Measurements from ENCODE around the gene ATG7.
"Not testable (repeated sequence)": the region's sequence is repeated elsewhere in the genome, so short reads cannot be mapped to it uniquely, and the experiment has no call there.

ATG7 gene

DNA sequence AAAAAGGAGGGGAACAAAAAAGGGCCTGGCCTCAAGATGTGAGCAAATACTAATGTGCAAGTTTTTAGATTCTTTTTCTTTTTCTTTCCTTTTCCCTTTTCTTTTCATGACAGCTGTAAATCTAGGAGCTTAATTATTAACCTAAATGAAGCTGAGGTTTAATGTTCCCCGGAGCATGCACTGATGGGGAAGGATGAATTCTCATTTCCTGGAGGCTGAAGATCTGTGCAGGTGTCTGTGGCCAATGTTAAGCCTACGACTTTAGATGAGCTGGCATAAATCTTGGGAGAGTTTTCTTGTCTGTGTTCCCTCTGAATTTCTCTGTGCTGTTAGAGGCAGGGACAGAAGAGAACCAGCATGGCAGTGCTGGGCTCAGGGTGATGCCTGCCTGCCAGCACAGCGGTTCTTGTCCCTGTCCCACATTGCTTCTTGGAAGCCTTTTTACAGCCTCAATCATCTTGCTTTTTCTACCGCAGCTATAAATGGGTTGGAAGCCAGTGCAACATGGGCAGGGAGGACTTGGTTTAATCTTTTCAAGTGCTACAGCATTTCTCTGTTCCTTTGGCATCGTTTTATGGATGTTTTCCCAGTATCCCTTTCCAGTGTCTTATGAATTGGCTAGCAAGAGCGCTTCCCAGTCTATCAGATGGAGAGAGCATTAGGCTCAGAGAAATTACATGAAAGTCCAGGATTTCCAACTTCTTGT lies 119.1 kb downstream of the ATG7 start:
- DNase-seq, result no peak

- no peak for DNase-seq
These were observed 120.0 kb downstream of the ATG7 start for GRCh38 chr3:11392014-11392859.

GRCh38 chr3:11392860-11393114 lies 120.6 kb downstream of the ATG7 start:
- no peak for DNase-seq

DNA sequence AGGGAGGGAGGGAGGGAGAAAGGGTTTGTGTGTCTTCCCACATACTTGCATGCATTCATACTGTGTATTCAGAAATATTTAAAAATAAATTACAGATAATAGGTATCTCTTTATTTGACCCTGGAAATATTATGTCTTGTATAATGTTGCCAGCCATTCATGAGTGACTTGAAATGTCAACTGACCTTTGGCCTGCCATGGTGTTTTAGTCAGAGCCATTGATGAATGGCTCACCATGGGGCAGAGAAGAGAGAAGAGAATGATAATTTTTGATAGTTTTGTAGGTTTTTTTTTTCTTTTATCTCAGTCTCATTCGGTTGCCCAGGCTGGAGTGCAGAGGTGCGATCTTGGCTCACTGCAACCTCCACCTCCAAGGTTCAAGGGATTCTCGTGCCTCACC lies 121.2 kb downstream of the ATG7 start:
- no peak for DNase-seq

DNA sequence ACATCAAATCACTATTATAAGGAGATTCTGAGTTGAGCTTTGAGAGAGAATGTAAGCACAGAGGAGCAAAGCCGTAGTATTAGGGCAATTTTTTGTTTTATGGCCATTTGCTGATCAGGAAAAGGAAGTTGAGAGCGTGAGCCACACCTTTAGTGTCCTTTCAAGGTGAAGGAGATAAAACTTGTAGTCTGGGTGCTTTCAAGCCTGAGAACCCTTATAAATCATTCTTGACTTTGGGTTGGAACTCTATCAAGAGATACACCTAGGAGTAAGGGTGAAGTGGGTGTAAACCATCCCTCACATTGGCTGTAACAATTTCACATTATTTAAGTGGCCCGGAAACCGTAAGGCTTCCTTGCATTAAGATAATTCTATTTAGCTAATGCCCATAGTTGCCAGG lies 122.2 kb downstream of the ATG7 start:
- no peak for DNase-seq

DNA sequence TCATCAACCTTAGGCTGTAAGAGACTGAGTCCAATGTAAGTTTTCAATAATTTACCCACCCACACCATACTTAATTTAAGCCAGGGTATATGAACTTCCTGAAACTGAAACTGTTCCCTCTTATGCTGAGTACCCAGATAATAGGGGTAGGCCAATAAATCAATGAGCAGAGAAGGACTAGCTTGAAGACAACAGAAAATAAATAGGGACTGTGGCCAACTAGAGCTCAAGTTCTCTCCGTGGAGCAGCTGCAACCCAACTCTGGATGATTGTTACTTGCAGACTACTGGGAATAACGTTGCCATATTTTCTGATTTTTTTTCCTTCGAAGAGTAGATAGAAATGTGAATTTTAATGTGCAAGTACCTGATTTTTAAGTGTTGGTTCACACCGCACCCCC lies 128.0 kb downstream of the ATG7 start:
- no peak for DNase-seq

DNA sequence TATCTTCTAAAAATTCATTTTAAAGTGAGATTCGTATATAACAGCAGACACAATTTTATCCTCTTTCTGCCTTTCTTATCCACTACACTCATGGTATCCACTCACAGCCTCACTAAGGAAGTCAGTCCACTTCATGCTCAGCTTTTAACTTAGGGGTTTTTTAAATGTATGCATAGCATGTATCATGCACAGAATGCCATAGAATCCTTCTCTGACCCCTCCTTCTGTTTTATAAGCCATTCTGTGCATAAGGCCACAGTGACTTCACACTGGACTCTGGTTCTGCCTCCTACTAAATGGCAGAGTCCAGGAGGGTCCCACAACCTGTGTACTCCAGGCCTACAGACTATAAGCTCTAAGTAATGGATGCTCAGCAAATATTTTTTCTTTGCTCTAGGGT lies 129.2 kb downstream of the ATG7 start:
- no peak for DNase-seq

DNA sequence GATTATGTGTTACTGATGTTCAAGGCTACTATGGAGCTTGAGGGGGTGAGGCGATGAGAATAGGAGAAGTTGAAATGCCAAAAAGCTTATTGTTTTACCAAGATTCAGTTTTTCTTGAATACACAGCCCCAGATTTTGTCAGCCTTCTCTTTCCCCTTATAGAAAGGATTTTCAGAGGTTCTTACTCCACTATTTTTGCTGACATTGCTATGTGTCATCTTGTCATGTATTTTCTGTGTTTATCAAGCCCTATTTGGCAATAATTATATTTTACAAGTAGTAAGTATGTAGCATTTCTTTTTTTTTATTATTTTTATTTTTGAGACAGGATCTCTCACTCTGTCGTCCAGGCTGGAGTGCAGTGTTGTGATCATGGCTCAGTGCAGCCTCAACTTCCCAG lies 133.1 kb downstream of the ATG7 start:
- no peak for DNase-seq

DNA sequence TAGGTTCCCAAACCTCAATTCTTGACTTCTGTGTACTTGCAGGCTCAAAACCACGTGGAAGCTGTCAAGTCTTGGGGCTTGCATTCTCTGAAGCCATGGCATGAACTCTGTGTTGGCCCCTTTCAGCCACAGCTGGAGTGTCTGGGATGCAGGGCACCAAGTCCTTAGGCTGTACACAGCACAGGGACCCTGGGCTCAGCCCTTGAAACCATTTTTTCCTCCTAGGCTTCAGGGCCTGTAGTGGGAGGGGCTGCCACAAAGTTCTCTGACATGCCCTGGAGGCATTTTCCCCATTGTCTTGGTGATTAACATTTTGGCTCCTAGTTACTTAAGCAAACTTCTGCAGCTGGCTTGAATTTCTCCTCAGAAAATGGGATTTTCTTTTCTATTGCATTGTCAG lies 135.4 kb downstream of the ATG7 start:
- no peak for DNase-seq

DNA sequence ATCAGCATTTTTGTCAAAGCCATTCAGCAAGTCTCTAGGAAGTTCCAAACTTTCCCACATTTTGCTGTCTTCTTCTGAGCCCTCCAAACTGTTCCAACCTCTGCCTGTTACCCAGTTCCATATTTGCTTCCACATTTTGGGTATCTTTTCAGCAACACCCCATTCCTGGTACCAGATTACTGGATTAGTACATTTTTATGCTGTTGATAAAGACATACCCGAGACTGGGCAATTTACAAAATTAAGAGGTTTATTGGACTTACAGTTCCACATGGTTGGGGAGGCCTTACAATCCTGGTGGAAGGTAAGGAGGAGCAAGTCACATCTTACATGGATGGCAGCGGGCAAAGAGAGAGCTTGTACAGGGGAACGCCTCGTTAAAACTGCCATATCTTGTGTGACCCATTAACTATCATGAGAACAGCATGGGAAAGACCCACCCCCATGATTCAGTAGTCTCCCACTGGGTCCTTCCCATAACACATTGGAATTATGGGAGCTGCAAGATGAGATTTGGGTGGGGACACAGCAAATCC lies 136.2 kb downstream of the ATG7 start:
- not testable (repeated sequence) for DNase-seq

- DNase-seq, result no peak
These were observed 138.4 kb downstream of the ATG7 start for GRCh38 chr3:11410564-11410963.

DNA sequence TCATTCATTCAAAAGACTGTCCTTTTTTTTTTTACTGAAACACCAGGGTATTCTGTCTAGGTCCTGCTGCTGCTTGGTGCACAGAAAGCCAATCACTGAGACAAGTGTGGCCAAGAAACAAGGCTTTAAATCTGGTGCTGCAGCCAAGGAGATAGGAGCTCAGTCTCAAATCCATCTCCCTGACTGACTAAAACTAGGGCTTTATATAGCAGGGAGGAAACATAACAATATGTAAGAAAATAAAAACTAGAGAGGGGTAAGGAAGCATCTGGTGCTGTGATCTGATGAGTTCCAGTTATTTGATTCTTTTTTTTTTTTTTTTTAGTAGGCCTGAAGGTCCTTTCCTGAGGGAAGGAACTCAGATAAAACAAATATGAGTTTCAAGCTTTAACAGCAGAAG lies 139.8 kb downstream of the ATG7 start:
- no peak for DNase-seq

DNA sequence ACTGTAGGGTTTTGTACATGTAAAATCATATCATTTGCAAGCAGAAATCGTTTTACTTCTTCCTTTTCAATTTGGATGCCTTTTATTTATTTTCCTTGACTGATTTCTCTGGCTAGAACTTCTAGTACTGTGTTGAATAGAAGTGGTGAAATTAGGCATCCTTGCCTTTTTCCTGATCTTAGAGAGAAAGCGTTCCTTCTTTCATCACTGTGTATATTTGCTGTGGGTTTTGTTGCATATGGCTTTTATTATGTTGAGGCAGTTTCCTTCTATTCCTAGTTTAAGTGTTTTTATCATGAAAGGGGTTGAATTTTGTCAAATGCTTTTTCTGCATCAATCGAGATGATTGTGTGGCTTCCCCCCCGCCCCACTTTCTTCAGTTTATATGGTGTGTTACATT lies 140.9 kb downstream of the ATG7 start:
- no peak for DNase-seq

DNA sequence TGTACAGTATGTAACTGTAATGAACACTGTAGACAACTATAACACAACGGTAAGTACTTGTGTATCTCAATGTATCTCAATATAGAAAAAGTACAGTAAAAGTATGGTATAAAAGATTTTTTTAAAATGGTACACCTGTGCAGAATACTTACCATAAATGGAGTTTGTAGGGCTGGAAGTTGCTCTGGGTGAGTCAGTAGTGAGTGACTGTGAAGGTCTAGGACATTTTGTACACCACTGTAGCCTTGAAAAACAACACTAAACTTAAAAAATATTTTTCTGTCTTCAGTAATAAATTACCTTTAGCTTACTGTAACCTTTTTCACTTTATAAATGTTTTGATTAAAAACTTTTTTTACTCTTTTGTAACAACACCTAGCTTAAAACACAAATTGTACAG lies 142.9 kb downstream of the ATG7 start:
- DNase-seq, result no peak

DNA sequence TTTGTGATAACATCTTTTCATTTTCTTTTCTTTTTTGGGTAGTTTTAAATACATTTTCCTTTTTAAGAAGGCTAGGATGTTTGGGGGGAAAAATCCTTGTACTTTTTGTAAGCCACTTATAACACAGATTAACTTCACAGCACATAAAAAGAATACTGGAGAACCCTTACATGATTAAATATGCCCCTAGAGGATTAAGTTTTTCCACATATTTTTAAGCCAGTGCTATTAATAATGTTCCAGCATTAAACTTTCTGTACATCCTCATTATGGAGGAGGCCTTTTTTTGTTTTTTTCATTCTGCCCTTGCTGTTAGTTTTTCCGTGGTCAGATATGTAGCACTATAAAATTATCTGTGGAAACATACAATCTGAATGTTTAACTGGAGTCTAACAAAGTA lies 147.9 kb downstream of the ATG7 start:
- DNase-seq, result no peak

GRCh38 chr3:11422291-11422690 lies 150.1 kb downstream of the ATG7 start:
- DNase-seq, result no peak

DNA sequence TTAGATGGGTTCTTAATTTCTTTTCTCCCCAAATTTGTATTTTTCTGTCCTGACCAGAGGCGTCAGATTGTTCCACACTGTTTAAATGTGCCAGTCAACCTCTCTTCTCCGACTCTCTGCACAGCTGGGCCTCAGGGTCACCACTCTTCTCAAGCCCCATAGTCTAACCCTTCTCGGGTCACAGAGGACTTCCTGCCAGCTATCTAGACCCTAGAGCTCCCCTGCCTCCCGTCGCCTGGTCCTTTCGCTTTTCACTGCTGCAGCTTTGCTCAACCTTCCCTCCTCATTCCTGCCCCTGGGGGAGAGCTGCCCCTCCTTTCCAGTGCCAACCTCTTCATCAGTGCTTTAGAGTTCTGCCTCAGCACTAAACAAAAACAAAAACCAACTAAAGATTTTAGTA lies 151.7 kb downstream of the ATG7 start:
- DNase-seq, result no peak

GRCh38 chr3:11424277-11424676 lies 152.1 kb downstream of the ATG7 start:
- no peak for DNase-seq

DNA sequence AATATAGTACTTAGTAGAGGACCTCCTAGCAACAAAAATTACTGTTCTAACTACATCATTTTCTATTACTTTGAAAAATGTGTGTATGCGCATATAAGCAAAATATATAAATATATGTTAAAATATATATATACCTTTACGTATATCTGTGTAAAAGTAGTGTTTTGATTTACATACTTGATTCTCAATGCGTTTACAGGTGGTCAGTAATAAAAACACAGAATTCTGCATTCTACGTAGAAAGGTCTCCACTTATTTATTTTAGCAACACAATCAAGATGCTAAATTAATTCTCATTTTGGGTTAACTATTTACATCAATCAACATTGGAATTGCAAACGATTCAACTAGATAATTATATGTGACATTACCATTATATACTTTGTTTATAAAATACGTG lies 158.0 kb downstream of the ATG7 start:
- no peak for DNase-seq

- no peak for DNase-seq
These were observed 158.4 kb downstream of the ATG7 start for GRCh38 chr3:11430624-11431023.

GRCh38 chr3:11431319-11431718 lies 159.1 kb downstream of the ATG7 start:
- no peak for DNase-seq

DNA sequence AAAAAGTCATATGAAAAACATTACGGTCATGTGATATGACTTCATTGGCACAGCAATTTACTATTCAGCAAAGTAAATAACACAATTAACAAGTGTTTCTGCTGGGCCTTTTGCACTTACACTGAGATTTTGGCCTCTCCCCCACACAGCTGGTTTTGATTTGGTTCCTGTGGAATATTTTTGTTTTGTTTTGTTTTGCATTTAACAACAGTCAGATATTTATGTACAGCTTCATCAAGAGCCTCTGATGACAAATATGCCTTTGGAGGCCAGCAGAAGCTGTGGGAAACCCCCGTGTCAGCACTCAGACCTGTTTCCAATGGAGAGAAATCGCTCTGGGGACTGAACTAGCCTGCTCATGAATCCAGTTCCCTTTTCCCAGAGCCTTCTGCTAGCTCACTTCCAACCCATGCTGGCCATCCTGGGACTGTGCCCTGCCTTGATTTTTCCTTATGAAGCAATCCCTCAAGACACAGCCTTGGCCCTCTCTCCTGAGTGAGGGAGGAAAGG lies 161.9 kb downstream of the ATG7 start:
- DNase-seq, result no peak

DNA sequence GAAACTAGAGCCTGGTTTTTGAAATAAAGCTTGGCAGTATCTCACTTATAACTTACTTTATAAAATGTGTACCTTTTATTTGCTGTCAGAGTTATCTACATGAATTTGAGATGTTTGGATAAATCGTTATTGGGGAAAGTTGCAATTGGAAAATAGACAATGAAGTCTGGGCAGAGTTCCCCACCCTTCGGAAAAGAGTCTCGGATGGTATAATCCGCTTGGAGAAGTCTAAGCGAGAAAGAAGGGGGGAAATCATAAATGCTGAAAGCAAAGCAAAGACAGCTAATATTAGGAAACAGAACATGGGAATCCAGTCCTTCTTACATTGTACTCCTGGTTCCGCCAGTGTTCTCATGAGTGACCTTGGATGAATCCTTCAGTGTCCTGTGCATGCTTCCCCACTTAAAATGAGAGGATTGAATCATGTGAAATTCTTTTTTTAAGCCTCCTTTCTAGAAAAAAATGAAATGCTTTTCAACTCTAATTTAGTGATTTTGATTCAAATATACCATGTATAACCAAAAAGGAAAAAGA lies 162.4 kb downstream of the ATG7 start:
- DNase-seq, result no peak
